HCT116 (cell line): ENCODE measurements around the gene RASSF3. TPM values are rescaled to one million over a fixed set of nuclear protein-coding genes. Genes with fewer than 3 reads are reported as not detected.

Experiments
- ATAC-seq: fragments of 200-7000 bp; cut with Tn5 transposase; 2 replicates; pipeline ENCODE4 v1.9.1; 2020; ENCODE audit warnings: mild to moderate bottlenecking, moderate library complexity
- BruUV-seq: library from RNA; stranded (reverse); fragments of 400-500 nt; replicated peaks from 2 replicates; lab custom pipeline; 2021; lab: Mats Ljungman, UMichigan
- CTCF ChIA-PET: fragments of 300-600 bp; sonication (Branson Sonifier 250); formaldehyde crosslinking; loops from one replicate; lab custom pipeline; 2021; ENCODE audit warnings: antibody characterized with exemption; lab: Charles Lee
- POLR2A ChIA-PET: fragments of 300-600, 350-600 bp; sonication (Branson Sonifier 250); formaldehyde crosslinking; loops from one replicate; lab custom pipeline; 2021; ENCODE audit warnings: antibody characterized with exemption; lab: Charles Lee
- RAD21 ChIA-PET, 2 experiments: fragments of 300-600 bp; sonication (Branson Sonifier 250); formaldehyde crosslinking; loops; one replicate each; lab custom pipeline; 2023; ENCODE audit warnings: low total read pairs in 2 of 2; ENCODE audit not compliant: uncharacterized antibody in 2 of 2, unreplicated experiment in 2 of 2, low non-redundant PET in 1 of 2; lab: Charles Lee
- DNase-seq: peaks from one replicate; pipeline ENCODE4 v3.0.0-alpha.2; 2010; ENCODE audit warnings: low read depth, low spot score
- H2AFZ ChIP-seq: fragments of 200-600 bp; shearing (Covaris generic), sonication (generic); 2 replicates; pipeline ENCODE4 v1.6.1; 2017; ENCODE audit warnings: low read depth, mixed run types, mixed read lengths, antibody characterized with exemption, low read length; ENCODE audit not compliant: poor library complexity, severe bottlenecking
- H3K27ac ChIP-seq: 2 replicates; pipeline ENCODE4 v1.5.1; 2012; ENCODE audit warnings: low read depth, low read length
- H3K27me3 ChIP-seq: fragments of 200-600 bp; sonication (generic); 2 replicates; pipeline ENCODE4 v1.6.1; 2016; ENCODE audit warnings: mixed run types, low read length, mixed read lengths; ENCODE audit not compliant: insufficient read depth
- H3K36me3 ChIP-seq, 2 experiments: fragments of 200-500 bp in 1 of 2; fragments of 200-600 bp in 1 of 2; sonication (Bioruptor generic) in 1 of 2; sonication (generic) in 1 of 2; 2 replicates each; pipeline versions ENCODE4 v1.5.1 to v1.6.1; 2014 to 2016; ENCODE audit warnings: low read length in 2 of 2, inconsistent platforms in 1 of 2, mixed read lengths in 1 of 2, mixed run types in 1 of 2; ENCODE audit not compliant: insufficient read depth in 2 of 2, control insufficient read depth in 1 of 2
- H3K4me1 ChIP-seq, 2 experiments: fragments of 200-600 bp in 1 of 2; sonication (generic) in 1 of 2; 2 replicates each; pipeline versions ENCODE4 v1.5.1 to v1.6.1; 2012 to 2017; ENCODE audit warnings: low read length in 2 of 2, inconsistent platforms in 1 of 2, mild to moderate bottlenecking in 1 of 2, mixed read lengths in 1 of 2, mixed run types in 1 of 2, moderate library complexity in 1 of 2; ENCODE audit not compliant: insufficient read depth in 2 of 2, control insufficient read depth in 1 of 2
- H3K4me2 ChIP-seq: fragments of 200-600 bp; sonication (generic); 2 replicates; pipeline ENCODE4 v1.6.1; 2017; ENCODE audit warnings: mixed run types, low read length, mixed read lengths
- H3K4me3 ChIP-seq, 2 experiments: fragments of 200-600 bp in 1 of 2; sonication (generic) in 1 of 2; replicated peaks in 1 of 2; 2 replicates each; pipeline ENCODE4 v1.5.1; 2011 to 2016; ENCODE audit warnings: low read length in 2 of 2, control low read depth in 1 of 2, low read depth in 1 of 2, mild to moderate bottlenecking in 1 of 2, mixed read lengths in 1 of 2, mixed run types in 1 of 2
- H3K79me2 ChIP-seq: fragments of 200-600 bp; sonication (generic); 2 replicates; pipeline ENCODE4 v1.6.1; 2017; ENCODE audit warnings: mild to moderate bottlenecking, mixed run types, low read length, moderate library complexity, mixed read lengths; ENCODE audit not compliant: insufficient read depth
- H3K9ac ChIP-seq: fragments of 200-600 bp; sonication (generic); 2 replicates; pipeline ENCODE4 v1.6.1; 2016; ENCODE audit warnings: low read length, mixed read lengths
- H3K9me2 ChIP-seq: fragments of 200-600 bp; sonication (generic), shearing (Covaris generic); 2 replicates; pipeline ENCODE4 v1.6.1; 2017; ENCODE audit warnings: mixed run types, mild to moderate bottlenecking, moderate library complexity; ENCODE audit not compliant: insufficient read depth
- H3K9me3 ChIP-seq, 2 experiments: fragments of 200-500 bp in 1 of 2; fragments of 200-600 bp in 1 of 2; sonication (Bioruptor generic) in 1 of 2; sonication (generic) in 1 of 2; 2 replicates each; pipeline ENCODE4 v1.6.1; 2014 to 2017; ENCODE audit warnings: low read length in 2 of 2, mixed read lengths in 2 of 2, inconsistent platforms in 1 of 2, low read depth in 1 of 2, mild to moderate bottlenecking in 1 of 2, mixed run types in 1 of 2, moderate library complexity in 1 of 2; ENCODE audit not compliant: control insufficient read depth in 1 of 2, insufficient read depth in 1 of 2
- H4K20me1 ChIP-seq: fragments of 200-600 bp; sonication (generic), shearing (Covaris generic); 2 replicates; pipeline ENCODE4 v1.6.1; 2017; ENCODE audit warnings: mixed run types, mild to moderate bottlenecking, moderate library complexity; ENCODE audit not compliant: insufficient read depth
- CBX3 ChIP-seq: IDR thresholded peaks from 2 replicates; pipeline ENCODE4 v1.6.1; 2012; ENCODE audit warnings: low read depth
- CEBPB ChIP-seq: IDR thresholded peaks from 2 replicates; pipeline ENCODE4 v1.6.1; 2012; ENCODE audit warnings: low read depth
- ELF1 ChIP-seq: IDR thresholded peaks from 2 replicates; pipeline ENCODE4 v1.6.1; 2012; ENCODE audit warnings: low read depth, borderline replicate concordance
- EZH2 ChIP-seq: fragments of 200-600 bp; sonication (generic); IDR thresholded peaks from 2 replicates; pipeline ENCODE4 v1.6.1; 2017; ENCODE audit warnings: antibody characterized with exemption, mixed run types
- EZH2phosphoT487 ChIP-seq: fragments of 200-600 bp; IDR thresholded peaks from 2 replicates; pipeline ENCODE4 v1.6.1; 2018; ENCODE audit warnings: antibody characterized with exemption, borderline replicate concordance
- FOSL1 ChIP-seq: IDR thresholded peaks from 2 replicates; pipeline ENCODE4 v1.6.1; 2012; ENCODE audit warnings: low read depth
- POLR2A ChIP-seq: IDR thresholded peaks from 2 replicates; pipeline ENCODE4 v1.7.0; 2011; ENCODE audit warnings: borderline replicate concordance; ENCODE audit not compliant: insufficient read depth, insufficient read length; ENCODE audit errors: extremely low read depth
- POLR2AphosphoS5 ChIP-seq: IDR thresholded peaks from 2 replicates; pipeline ENCODE4 v1.6.1; 2011; ENCODE audit warnings: mild to moderate bottlenecking, low read depth, low read length, moderate library complexity
- RAD21 ChIP-seq: IDR thresholded peaks from 2 replicates; pipeline ENCODE4 v1.6.1; 2012; ENCODE audit warnings: low read depth, mild to moderate bottlenecking
- SRF ChIP-seq: IDR thresholded peaks from 2 replicates; pipeline ENCODE4 v1.6.1; 2012; ENCODE audit warnings: low read depth
- TCF7L2 ChIP-seq: IDR thresholded peaks from 2 replicates; pipeline ENCODE4 v1.7.0; 2011; ENCODE audit warnings: borderline replicate concordance, inconsistent platforms; ENCODE audit not compliant: insufficient read depth, insufficient read length; ENCODE audit errors: extremely low read depth
- YY1 ChIP-seq: IDR thresholded peaks from 2 replicates; pipeline ENCODE4 v1.6.1; 2011; ENCODE audit warnings: low read length, low read depth, moderate library complexity, mild to moderate bottlenecking; ENCODE audit not compliant: insufficient replicate concordance; ENCODE audit errors: extremely low read depth
- ZFX ChIP-seq: fragments of 450-650 bp; IDR thresholded peaks from 2 replicates; pipeline ENCODE4 v1.6.1; 2017
- ZNF274 ChIP-seq: fragments of 200-500 bp; sonication (Bioruptor generic); IDR thresholded peaks from 2 replicates; pipeline ENCODE4 v1.6.1; 2014; ENCODE audit warnings: mild to moderate bottlenecking, low read depth, low read length, inconsistent platforms
- intact Hi-C: fragments of 100-400 bp; cut with micrococcal nuclease; formaldehyde crosslinking; loops from 2 replicates; pipeline ENCODE4 v1.10.0; 2022
- total RNA-seq: library from RNA; stranded (reverse); gene quantifications from one replicate; pipeline ENCODE4 v1.2.1, GENCODE V29; 2021; ENCODE audit not compliant: unreplicated experiment
- TF ChIP-seq, protein P1 (sequence below): IDR thresholded peaks from 2 replicates; pipeline ENCODE4 v1.6.1; 2011; ENCODE audit warnings: mild to moderate bottlenecking, low read length, moderate library complexity; ENCODE audit not compliant: insufficient replicate concordance; ENCODE audit errors: extremely low read depth
- TF ChIP-seq, protein P2 (sequence below): IDR thresholded peaks from 2 replicates; pipeline ENCODE4 v1.6.1; 2012
- TF ChIP-seq, protein P3 (sequence below), 3 experiments: fragments of 200-600 bp in 1 of 3; sonication (generic) in 1 of 3; IDR thresholded peaks in 2 of 3; conservative IDR thresholded peaks in 1 of 3; 2 replicates each; pipeline ENCODE4 v1.5.1; 2012 to 2017; ENCODE audit warnings: low read depth in 2 of 3, low read length in 2 of 3, antibody characterized with exemption in 1 of 3, borderline replicate concordance in 1 of 3, control low read depth in 1 of 3, mild to moderate bottlenecking in 1 of 3, mixed read lengths in 1 of 3, mixed run types in 1 of 3, moderate library complexity in 1 of 3; ENCODE audit not compliant: insufficient read depth in 1 of 3
- TF ChIP-seq, protein P4 (sequence below): IDR thresholded peaks from 2 replicates; pipeline ENCODE4 v1.6.1; 2012

Gene RASSF3
- total RNA-seq, 1 experiment from 2014 or later: 67.1 TPM

GRCh38 chr12:64649487-64649886 lies 39.2 kb downstream of the RASSF3 start:
- Histone ChIP-seq H3K4me3 (no peak overlapping the region), H3K27me3 (no peaks in the 10 kb centered on the region), H3K79me2 (peaks cover 83% of the 10 kb centered on the region), H3K9me3 (no peaks in the 10 kb centered on the region), H3K4me2 (no peak overlapping the region), H3K36me3 (no peaks in the 10 kb centered on the region), H3K9ac (no peak overlapping the region), H2AFZ (no peak overlapping the region), H3K9me2 (no peaks in the 10 kb centered on the region), H3K4me1 (peaks cover 37 to 40% of the 10 kb centered on the region in 2 experiments), H4K20me1 (no peaks in the 10 kb centered on the region), H3K27ac (no peak overlapping the region)
- TF ChIP-seq ELF1 (no peak), EZH2 (no peak), CEBPB (no peak), FOSL1 (no peak), YY1 (no peak), CBX3 (no peak), SRF (no peak), TCF7L2 (no peak), POLR2A (no peak), ZFX (no peak), POLR2AphosphoS5 (no peak), RAD21 (no peak), ZNF274 (no peak), EZH2phosphoT487 (no peak)
- TF ChIP-seq, protein P1, sequence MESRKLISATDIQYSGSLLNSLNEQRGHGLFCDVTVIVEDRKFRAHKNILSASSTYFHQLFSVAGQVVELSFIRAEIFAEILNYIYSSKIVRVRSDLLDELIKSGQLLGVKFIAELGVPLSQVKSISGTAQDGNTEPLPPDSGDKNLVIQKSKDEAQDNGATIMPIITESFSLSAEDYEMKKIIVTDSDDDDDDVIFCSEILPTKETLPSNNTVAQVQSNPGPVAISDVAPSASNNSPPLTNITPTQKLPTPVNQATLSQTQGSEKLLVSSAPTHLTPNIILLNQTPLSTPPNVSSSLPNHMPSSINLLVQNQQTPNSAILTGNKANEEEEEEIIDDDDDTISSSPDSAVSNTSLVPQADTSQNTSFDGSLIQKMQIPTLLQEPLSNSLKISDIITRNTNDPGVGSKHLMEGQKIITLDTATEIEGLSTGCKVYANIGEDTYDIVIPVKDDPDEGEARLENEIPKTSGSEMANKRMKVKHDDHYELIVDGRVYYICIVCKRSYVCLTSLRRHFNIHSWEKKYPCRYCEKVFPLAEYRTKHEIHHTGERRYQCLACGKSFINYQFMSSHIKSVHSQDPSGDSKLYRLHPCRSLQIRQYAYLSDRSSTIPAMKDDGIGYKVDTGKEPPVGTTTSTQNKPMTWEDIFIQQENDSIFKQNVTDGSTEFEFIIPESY: no peak
- TF ChIP-seq, protein P2, sequence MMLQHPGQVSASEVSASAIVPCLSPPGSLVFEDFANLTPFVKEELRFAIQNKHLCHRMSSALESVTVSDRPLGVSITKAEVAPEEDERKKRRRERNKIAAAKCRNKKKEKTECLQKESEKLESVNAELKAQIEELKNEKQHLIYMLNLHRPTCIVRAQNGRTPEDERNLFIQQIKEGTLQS: no peak
- TF ChIP-seq, protein P3, sequence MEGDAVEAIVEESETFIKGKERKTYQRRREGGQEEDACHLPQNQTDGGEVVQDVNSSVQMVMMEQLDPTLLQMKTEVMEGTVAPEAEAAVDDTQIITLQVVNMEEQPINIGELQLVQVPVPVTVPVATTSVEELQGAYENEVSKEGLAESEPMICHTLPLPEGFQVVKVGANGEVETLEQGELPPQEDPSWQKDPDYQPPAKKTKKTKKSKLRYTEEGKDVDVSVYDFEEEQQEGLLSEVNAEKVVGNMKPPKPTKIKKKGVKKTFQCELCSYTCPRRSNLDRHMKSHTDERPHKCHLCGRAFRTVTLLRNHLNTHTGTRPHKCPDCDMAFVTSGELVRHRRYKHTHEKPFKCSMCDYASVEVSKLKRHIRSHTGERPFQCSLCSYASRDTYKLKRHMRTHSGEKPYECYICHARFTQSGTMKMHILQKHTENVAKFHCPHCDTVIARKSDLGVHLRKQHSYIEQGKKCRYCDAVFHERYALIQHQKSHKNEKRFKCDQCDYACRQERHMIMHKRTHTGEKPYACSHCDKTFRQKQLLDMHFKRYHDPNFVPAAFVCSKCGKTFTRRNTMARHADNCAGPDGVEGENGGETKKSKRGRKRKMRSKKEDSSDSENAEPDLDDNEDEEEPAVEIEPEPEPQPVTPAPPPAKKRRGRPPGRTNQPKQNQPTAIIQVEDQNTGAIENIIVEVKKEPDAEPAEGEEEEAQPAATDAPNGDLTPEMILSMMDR (IDR thresholded peaks at IDR 0.05 in 2 of 3, conservative IDR thresholded peaks at IDR 0.05 in 1 of 3; ENCODE audit: borderline replicate concordance in 1 of 3, insufficient read depth in 1 of 3, low read depth in 2 of 3, low read length in 2 of 3): no peak
- TF ChIP-seq, protein P4, sequence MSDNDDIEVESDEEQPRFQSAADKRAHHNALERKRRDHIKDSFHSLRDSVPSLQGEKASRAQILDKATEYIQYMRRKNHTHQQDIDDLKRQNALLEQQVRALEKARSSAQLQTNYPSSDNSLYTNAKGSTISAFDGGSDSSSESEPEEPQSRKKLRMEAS: no peak
- BruUV-seq: no TSS peak
- ChIA-PET CTCF (no interaction called here), POLR2A (no interaction called here), RAD21 (no interaction called here)
- intact Hi-C loops: no loop called here
- ATAC-seq: no peak
- no peak for DNase-seq
